IPS DF 4.7 (cell line): ENCODE results near the gene ASAH2.
"Not testable (repeated sequence)": the region's sequence is repeated elsewhere in the genome, so short reads cannot be mapped to it uniquely, and the experiment has no call there.

Experiments used
- DNase-seq: peaks from one replicate; pipeline ENCODE4 v3.0.0-alpha.2; 2013; ENCODE audit warnings: low spot score; ENCODE audit errors: extremely low read depth

ASAH2 gene

GRCh38 chr10:50260791-50261281 lies 9.5 kb upstream of the ASAH2 start:
- DNase-seq: no peak

- DNase-seq: no peak
These were observed 3.2 kb upstream of the ASAH2 start for GRCh38 chr10:50254479-50254878.

- no peak for DNase-seq
These were observed 1.0 kb downstream of the ASAH2 start for GRCh38 chr10:50250096-50250854.

- no peak for DNase-seq
These were observed 2.7 kb downstream of the ASAH2 start for GRCh38 chr10:50248598-50248997.

GRCh38 chr10:50248062-50248461 lies 3.3 kb downstream of the ASAH2 start:
- DNase-seq: no peak

- DNase-seq: no peak
These were observed 7.1 kb downstream of the ASAH2 start for GRCh38 chr10:50244201-50244600.

- DNase-seq: no peak
These were observed 8.5 kb downstream of the ASAH2 start for GRCh38 chr10:50242777-50243176.

GRCh38 chr10:50241478-50241877 lies 9.8 kb downstream of the ASAH2 start:
- DNase-seq: not testable (repeated sequence)

- no peak for DNase-seq
These were observed 16.8 kb downstream of the ASAH2 start for GRCh38 chr10:50234486-50234885.

GRCh38 chr10:50232261-50232639 lies 19.1 kb downstream of the ASAH2 start:
- no peak for DNase-seq

- DNase-seq: no peak
These were observed 19.6 kb downstream of the ASAH2 start for GRCh38 chr10:50231515-50232260.

- DNase-seq: no peak
These were observed 21.9 kb downstream of the ASAH2 start for GRCh38 chr10:50229460-50229859.

GRCh38 chr10:50228672-50229071 lies 22.6 kb downstream of the ASAH2 start:
- no peak for DNase-seq

GRCh38 chr10:50226610-50227009 lies 24.7 kb downstream of the ASAH2 start:
- DNase-seq: no peak

GRCh38 chr10:50224330-50224952 lies 26.9 kb downstream of the ASAH2 start:
- DNase-seq: peak; percentile 22

- DNase-seq: no peak
These were observed 29.1 kb downstream of the ASAH2 start for GRCh38 chr10:50222199-50222598.

GRCh38 chr10:50221470-50221869 lies 29.8 kb downstream of the ASAH2 start:
- no peak for DNase-seq

GRCh38 chr10:50219646-50220045 lies 31.7 kb downstream of the ASAH2 start:
- no peak for DNase-seq

GRCh38 chr10:50219200-50219599 lies 32.1 kb downstream of the ASAH2 start:
- DNase-seq: no peak

GRCh38 chr10:50216894-50217293 lies 34.4 kb downstream of the ASAH2 start:
- peak; percentile 22 for DNase-seq

GRCh38 chr10:50216418-50216817 lies 34.9 kb downstream of the ASAH2 start:
- DNase-seq: no peak

GRCh38 chr10:50211670-50212069 lies 39.6 kb downstream of the ASAH2 start:
- no peak for DNase-seq
